HepG2 (cell line): Measurements from ENCODE around the gene KNG1. TPM values are rescaled to one million over a fixed set of nuclear protein-coding genes. Genes with fewer than 3 reads are reported as not detected.

Experiments
- AKAP8 ChIP-seq: sonication (generic); formaldehyde crosslinking; IDR thresholded peaks from 2 replicates; pipeline ENCODE4 v1.5.1; 2020; ENCODE audit warnings: mild to moderate bottlenecking, missing genetic modification reagents
- CREB1 ChIP-seq, 2 experiments: fragments of 450-650 bp in 1 of 2; IDR thresholded peaks; 2 replicates each; pipeline ENCODE4 v1.6.1; 2016 to 2017; ENCODE audit warnings: control low read depth in 1 of 2, mild to moderate bottlenecking in 1 of 2, missing compliant biosample characterization in 1 of 2, missing genetic modification characterization in 1 of 2
- LCORL ChIP-seq, 2 experiments: fragments of 450-650 bp in 1 of 2; sonication (generic) in 1 of 2; formaldehyde crosslinking in 1 of 2; IDR thresholded peaks; 2 replicates each; pipeline versions ENCODE4 v1.5.0 to v1.6.1; 2017 to 2020; ENCODE audit warnings: antibody characterized with exemption in 1 of 2, missing genetic modification reagents in 1 of 2
- MIER3 ChIP-seq: IDR thresholded peaks from 2 replicates; pipeline ENCODE4 v1.6.1; 2016; ENCODE audit warnings: missing compliant biosample characterization, borderline replicate concordance
- MTA1 ChIP-seq: sonication (generic); formaldehyde crosslinking; IDR thresholded peaks from 2 replicates; pipeline ENCODE4 v1.4.0; 2020; ENCODE audit warnings: missing genetic modification reagents, mild to moderate bottlenecking, borderline replicate concordance
- NCOA1 ChIP-seq: sonication (generic); formaldehyde crosslinking; IDR thresholded peaks from 2 replicates; pipeline ENCODE4 v1.9.0; 2021; ENCODE audit warnings: missing genetic modification reagents
- NFIC ChIP-seq: IDR thresholded peaks from 2 replicates; pipeline ENCODE4 v1.6.1; 2012; ENCODE audit warnings: mild to moderate bottlenecking, low read length, inconsistent platforms
- NKX3-1 ChIP-seq: sonication (generic); formaldehyde crosslinking; IDR thresholded peaks from 2 replicates; pipeline ENCODE4 v1.5.0; 2020; ENCODE audit warnings: missing genetic modification reagents
- PRMT3 ChIP-seq: sonication (generic); formaldehyde crosslinking; IDR thresholded peaks from 2 replicates; pipeline ENCODE4 v1.8.1; 2022; ENCODE audit warnings: low read depth, mild to moderate bottlenecking, moderate library complexity, missing genetic modification reagents, borderline replicate concordance
- REPIN1 ChIP-seq: sonication (generic); formaldehyde crosslinking; IDR thresholded peaks from 2 replicates; pipeline ENCODE4 v1.8.0; 2022; ENCODE audit warnings: missing genetic modification reagents, low read depth, mild to moderate bottlenecking, borderline replicate concordance
- RFXANK ChIP-seq: IDR thresholded peaks from 2 replicates; pipeline ENCODE4 v1.6.1; 2016
- SALL1 ChIP-seq: sonication (generic); formaldehyde crosslinking; IDR thresholded peaks from 2 replicates; pipeline ENCODE4 v1.8.0; 2022; ENCODE audit warnings: mild to moderate bottlenecking, missing genetic modification reagents
- SMC3 ChIP-seq: IDR thresholded peaks from 2 replicates; pipeline ENCODE4 v1.6.1; 2011; ENCODE audit warnings: low read length, improper control_type of control experiment
- ZBTB20 ChIP-seq: sonication (generic); formaldehyde crosslinking; IDR thresholded peaks from 2 replicates; pipeline ENCODE4 v1.8.1; 2023; ENCODE audit warnings: missing genetic modification reagents, low read depth, mild to moderate bottlenecking, borderline replicate concordance
- ZKSCAN8 ChIP-seq: IDR thresholded peaks from 2 replicates; pipeline ENCODE4 v1.6.1; 2016; ENCODE audit warnings: borderline replicate concordance, missing genetic modification reagents, missing compliant biosample characterization
- ZNF12 ChIP-seq: sonication (generic); formaldehyde crosslinking; IDR thresholded peaks from 2 replicates; pipeline ENCODE4 v1.5.0; 2020; ENCODE audit warnings: missing genetic modification reagents
- ZNF124 ChIP-seq: sonication (generic); formaldehyde crosslinking; IDR thresholded peaks from 2 replicates; pipeline ENCODE4 v1.4.0; 2020; ENCODE audit warnings: missing genetic modification reagents
- ZNF224 ChIP-seq: sonication (generic); formaldehyde crosslinking; IDR thresholded peaks from 2 replicates; pipeline ENCODE4 v1.5.0; 2020; ENCODE audit warnings: mild to moderate bottlenecking, missing genetic modification reagents
- ZNF225 ChIP-seq: sonication (generic); formaldehyde crosslinking; IDR thresholded peaks from 2 replicates; pipeline ENCODE4 v1.4.0; 2020; ENCODE audit warnings: mild to moderate bottlenecking, missing genetic modification reagents
- ZNF230 ChIP-seq: sonication (generic); formaldehyde crosslinking; IDR thresholded peaks from 2 replicates; pipeline ENCODE4 v1.4.0; 2020; ENCODE audit warnings: mild to moderate bottlenecking, missing genetic modification reagents
- ZNF282 ChIP-seq: fragments of 450-650 bp; IDR thresholded peaks from 2 replicates; pipeline ENCODE4 v1.6.1; 2018; ENCODE audit not compliant: partially characterized antibody
- ZNF451 ChIP-seq: sonication (generic); formaldehyde crosslinking; IDR thresholded peaks from 2 replicates; pipeline ENCODE4 v1.5.0; 2020; ENCODE audit warnings: mild to moderate bottlenecking, missing genetic modification reagents
- ZNF574 ChIP-seq: sonication (generic); formaldehyde crosslinking; IDR thresholded peaks from 2 replicates; pipeline ENCODE4 v1.4.0; 2020; ENCODE audit warnings: missing genetic modification reagents
- ZNF614 ChIP-seq: IDR thresholded peaks from 2 replicates; pipeline ENCODE4 v1.6.1; 2018; ENCODE audit warnings: missing biosample characterization, missing genetic modification reagents, inconsistent platforms, borderline replicate concordance
- polyA plus RNA-seq, 8 experiments: library from polyadenylated mRNA; depleted of rRNA in 3 of 8; stranded (reverse) in 7 of 8; unstranded in 1 of 8; fragments of >200 nt; fragmentation: Illumina TruSeq in 4 of 8; extraction: Trizol in 4 of 8; gene quantifications; 2 replicates each; pipeline versions ENCODE4 v1.2.1 to v1.2.3, GENCODE V29; 2011 to 2016; ENCODE audit warnings: low read depth in 4 of 8, missing spikeins in 1 of 8, mixed read lengths in 1 of 8; ENCODE audit not compliant: insufficient read depth in 1 of 8
- total RNA-seq, 5 experiments: library from RNA; depleted of rRNA; stranded (reverse); fragments of >200 nt; fragmentation: Illumina TruSeq; extraction: Trizol; gene quantifications; 2 replicates each; pipeline ENCODE4 v1.2.3, GENCODE V29; 2016; ENCODE audit warnings: low read depth in 1 of 5
- TF ChIP-seq, protein P1 (sequence below): fragments of 450-650 bp; IDR thresholded peaks from 2 replicates; pipeline ENCODE4 v1.6.1; 2017
- TF ChIP-seq, protein P2 (sequence below): sonication (generic); formaldehyde crosslinking; IDR thresholded peaks from 2 replicates; pipeline ENCODE4 v1.4.0; 2020; ENCODE audit warnings: mild to moderate bottlenecking, missing genetic modification reagents

The KNG1 gene
- total and polyA plus RNA-seq, 2 of the 13 experiments (the other 11 are each of a cell fraction or from before 2014, with no cell fraction given), result 6.5 to 7.0 TPM

- no peak for TF ChIP-seq AKAP8
- TF ChIP-seq ZNF124 (CRISPR knock-in tag), result no peak
- no peak for TF ChIP-seq ZNF574
- TF ChIP-seq ZKSCAN8 (CRISPR knock-in tag), result peak; percentile 44; the same call in 1 of the 2 replicates
- TF ChIP-seq NKX3-1 (CRISPR knock-in tag), result 0 out of 2 replicates have a peak, but pooled peaks have one; percentile 41
- TF ChIP-seq ZNF225 (CRISPR knock-in tag), result no peak
- no peak for TF ChIP-seq ZNF282
- TF ChIP-seq SALL1, result no peak
- no peak for TF ChIP-seq LCORL (IDR thresholded peaks at IDR 0.05)
- TF ChIP-seq LCORL (CRISPR knock-in tag; IDR thresholded peaks at IDR 0.05), result no peak
- TF ChIP-seq SMC3, result no peak
- no peak for TF ChIP-seq ZNF12 (CRISPR knock-in tag)
- TF ChIP-seq RFXANK (CRISPR knock-in tag), result no peak
- TF ChIP-seq PRMT3, result no peak
- TF ChIP-seq ZNF614, result peak; percentile 14; the same call in 1 of the 2 replicates
- TF ChIP-seq ZNF224, result no peak
- TF ChIP-seq ZBTB20 (CRISPR knock-in tag), result peak; percentile 55; the same call in 1 of the 2 replicates
- TF ChIP-seq REPIN1 (CRISPR knock-in tag), result no peak
- TF ChIP-seq MIER3 (CRISPR knock-in tag), result 0 out of 2 replicates have a peak, but pooled peaks have one; percentile 19
- TF ChIP-seq, protein P1, sequence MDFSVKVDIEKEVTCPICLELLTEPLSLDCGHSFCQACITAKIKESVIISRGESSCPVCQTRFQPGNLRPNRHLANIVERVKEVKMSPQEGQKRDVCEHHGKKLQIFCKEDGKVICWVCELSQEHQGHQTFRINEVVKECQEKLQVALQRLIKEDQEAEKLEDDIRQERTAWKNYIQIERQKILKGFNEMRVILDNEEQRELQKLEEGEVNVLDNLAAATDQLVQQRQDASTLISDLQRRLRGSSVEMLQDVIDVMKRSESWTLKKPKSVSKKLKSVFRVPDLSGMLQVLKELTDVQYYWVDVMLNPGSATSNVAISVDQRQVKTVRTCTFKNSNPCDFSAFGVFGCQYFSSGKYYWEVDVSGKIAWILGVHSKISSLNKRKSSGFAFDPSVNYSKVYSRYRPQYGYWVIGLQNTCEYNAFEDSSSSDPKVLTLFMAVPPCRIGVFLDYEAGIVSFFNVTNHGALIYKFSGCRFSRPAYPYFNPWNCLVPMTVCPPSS, result no peak
- TF ChIP-seq ZNF451, result no peak
- TF ChIP-seq NCOA1 (CRISPR knock-in tag), result no peak
- TF ChIP-seq, protein P2, sequence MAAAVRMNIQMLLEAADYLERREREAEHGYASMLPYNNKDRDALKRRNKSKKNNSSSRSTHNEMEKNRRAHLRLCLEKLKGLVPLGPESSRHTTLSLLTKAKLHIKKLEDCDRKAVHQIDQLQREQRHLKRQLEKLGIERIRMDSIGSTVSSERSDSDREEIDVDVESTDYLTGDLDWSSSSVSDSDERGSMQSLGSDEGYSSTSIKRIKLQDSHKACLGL, result no peak
- peak; percentile 76 for TF ChIP-seq NFIC
- no peak for TF ChIP-seq MTA1
- TF ChIP-seq ZNF230 (CRISPR knock-in tag), result no peak
- no peak for TF ChIP-seq CREB1 (IDR thresholded peaks at IDR 0.05)
- TF ChIP-seq CREB1 (CRISPR knock-in tag; IDR thresholded peaks at IDR 0.05), result no peak
These were observed 25.6 kb downstream of the KNG1 start (continued) for GRCh38 chr3:186742618-186743380.
